Tibial nerve (tissue), 4 donors: ENCODE results near the gene BTNL3.

ENCODE experiments used
- EP300 ChIP-seq, 2 donors: sonication (generic); formaldehyde crosslinking; IDR thresholded peaks; one replicate each; pipeline ENCODE4 v1.6.1; 2017; ENCODE audit warnings: antibody characterized with exemption in 2 of 2, mild to moderate bottlenecking in 1 of 2
- POLR2A ChIP-seq, 2 donors: fragments of 450-650 bp; IDR thresholded peaks; one replicate each; pipeline ENCODE4 v1.6.1; 2017; ENCODE audit warnings: antibody characterized with exemption in 2 of 2, mild to moderate bottlenecking in 2 of 2, moderate library complexity in 2 of 2
- TF ChIP-seq, protein P1 (sequence below), 5 experiments: fragments of 200-600 bp in 3 of 5; fragments of 450-650 bp in 2 of 5; sonication (generic) in 3 of 5; IDR thresholded peaks; one replicate each; pipeline ENCODE4 v1.5.1; 2016 to 2019; ENCODE audit warnings: antibody characterized with exemption in 5 of 5, mild to moderate bottlenecking in 3 of 5, moderate library complexity in 2 of 5

DNA sequence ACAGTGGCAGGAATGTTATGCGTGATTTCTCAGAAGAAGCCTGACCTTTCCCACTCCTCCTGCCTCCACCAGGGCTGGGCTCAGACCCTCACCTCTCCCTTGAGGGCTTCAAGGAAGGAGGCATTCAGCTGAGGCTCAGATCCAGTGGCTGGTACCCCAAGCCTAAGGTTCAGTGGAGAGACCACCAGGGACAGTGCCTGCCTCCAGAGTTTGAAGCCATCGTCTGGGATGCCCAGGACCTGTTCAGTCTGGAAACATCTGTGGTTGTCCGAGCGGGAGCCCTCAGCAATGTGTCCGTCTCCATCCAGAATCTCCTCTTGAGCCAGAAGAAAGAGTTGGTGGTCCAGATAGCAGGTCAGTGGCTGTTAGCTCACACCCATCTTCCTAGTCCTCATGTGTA lies 61.4 kb downstream of the BTNL3 start:
- TF ChIP-seq, protein P1, sequence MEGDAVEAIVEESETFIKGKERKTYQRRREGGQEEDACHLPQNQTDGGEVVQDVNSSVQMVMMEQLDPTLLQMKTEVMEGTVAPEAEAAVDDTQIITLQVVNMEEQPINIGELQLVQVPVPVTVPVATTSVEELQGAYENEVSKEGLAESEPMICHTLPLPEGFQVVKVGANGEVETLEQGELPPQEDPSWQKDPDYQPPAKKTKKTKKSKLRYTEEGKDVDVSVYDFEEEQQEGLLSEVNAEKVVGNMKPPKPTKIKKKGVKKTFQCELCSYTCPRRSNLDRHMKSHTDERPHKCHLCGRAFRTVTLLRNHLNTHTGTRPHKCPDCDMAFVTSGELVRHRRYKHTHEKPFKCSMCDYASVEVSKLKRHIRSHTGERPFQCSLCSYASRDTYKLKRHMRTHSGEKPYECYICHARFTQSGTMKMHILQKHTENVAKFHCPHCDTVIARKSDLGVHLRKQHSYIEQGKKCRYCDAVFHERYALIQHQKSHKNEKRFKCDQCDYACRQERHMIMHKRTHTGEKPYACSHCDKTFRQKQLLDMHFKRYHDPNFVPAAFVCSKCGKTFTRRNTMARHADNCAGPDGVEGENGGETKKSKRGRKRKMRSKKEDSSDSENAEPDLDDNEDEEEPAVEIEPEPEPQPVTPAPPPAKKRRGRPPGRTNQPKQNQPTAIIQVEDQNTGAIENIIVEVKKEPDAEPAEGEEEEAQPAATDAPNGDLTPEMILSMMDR (IDR thresholded peaks at IDR 0.05) = no peak
- no peak for TF ChIP-seq POLR2A (IDR thresholded peaks at IDR 0.05)
- TF ChIP-seq EP300 (IDR thresholded peaks at IDR 0.05) = no peak
